ENCODE results near the gene TESPA1.

Gene TESPA1

GRCh38 chr12:54984658-54985376 is at the start of gene TESPA1:
Gene TESPA1 (minus strand): TSS chr12:54984762. CDS start chr12:54974562, 10,200 bp downstream.
- peak; percentile 81 for DNase-seq (ENCODE audit: low spot score)
- TF ChIP-seq CTCF (IDR thresholded peaks at IDR 0.05; ENCODE audit: extremely low read depth, missing control alignments), result no peak

GRCh38 chr12:55034218-55034617 is 49.7 kb upstream of the TESPA1 start:
- no peak for DNase-seq (ENCODE audit: low spot score)
- TF ChIP-seq CTCF (IDR thresholded peaks at IDR 0.05; ENCODE audit: extremely low read depth, missing control alignments), result no peak

GRCh38 chr12:55025508-55025907 is 40.9 kb upstream of the TESPA1 start:
- TF ChIP-seq CTCF (IDR thresholded peaks at IDR 0.05; ENCODE audit: extremely low read depth, missing control alignments), result no peak
- no peak for DNase-seq (ENCODE audit: low spot score)

GRCh38 chr12:55024575-55024974 is 40.0 kb upstream of the TESPA1 start:
- TF ChIP-seq CTCF (IDR thresholded peaks at IDR 0.05; ENCODE audit: extremely low read depth, missing control alignments), result no peak
- DNase-seq (ENCODE audit: low spot score), result no peak

GRCh38 chr12:55019784-55020183 is 35.2 kb upstream of the TESPA1 start, which contains the start of gene NEUROD4:
Gene NEUROD4 (plus strand): TSS chr12:55019974. CDS start chr12:55026440, 6,466 bp downstream.
- peak; percentile 31 for DNase-seq (ENCODE audit: low spot score)
- TF ChIP-seq CTCF (IDR thresholded peaks at IDR 0.05; ENCODE audit: extremely low read depth, missing control alignments), result no peak

GRCh38 chr12:55017416-55017925 is 32.9 kb upstream of the TESPA1 start:
- no peak for TF ChIP-seq CTCF (IDR thresholded peaks at IDR 0.05; ENCODE audit: extremely low read depth, missing control alignments)
- no peak for DNase-seq (ENCODE audit: low spot score)

- no peak for TF ChIP-seq CTCF (IDR thresholded peaks at IDR 0.05; ENCODE audit: extremely low read depth, missing control alignments)
- no peak for DNase-seq (ENCODE audit: low spot score)
Measured at GRCh38 chr12:55008944-55009585, 24.5 kb upstream of the TESPA1 start.
